Mesenteric fat pad (tissue), 1 donor: ENCODE measurements around the gene WBP1L. TPM values are rescaled to one million over a fixed set of nuclear protein-coding genes. Genes with fewer than 3 reads are reported as not detected.
"Not testable (repeated sequence)": the region's sequence is repeated elsewhere in the genome, so short reads cannot be mapped to it uniquely, and the experiment has no call there.

Experiments
- DNase-seq: peaks from one replicate; pipeline ENCODE4 v3.0.0-alpha.2; 2020; ENCODE audit warnings: low spot score
- total RNA-seq: library from RNA; stranded (reverse); fragmentation: NEBNext Ultra II Directional; extraction: Animal tissue kit (Norgen Biotek cat#: 25700); gene quantifications from one replicate; pipeline ENCODE4 v1.2.1, GENCODE V29; 2021
- donor health status: DM: yes; HTN: yes; CAD: no.

WBP1L gene
- total RNA-seq, 1 donor from 2014 or later, result 98.0 TPM

GRCh38 chr10:102804382-102805055, 60.8 kb downstream of the WBP1L start:
- no peak for DNase-seq

- no peak for DNase-seq
Observed at GRCh38 chr10:102808380-102808779, 64.6 kb downstream of the WBP1L start.

- no peak for DNase-seq
Observed at GRCh38 chr10:102811346-102811745, 67.6 kb downstream of the WBP1L start.

GRCh38 chr10:102812231-102812876, 68.6 kb downstream of the WBP1L start:
- no peak for DNase-seq

- no peak for DNase-seq
Observed at GRCh38 chr10:102813017-102813541, 69.3 kb downstream of the WBP1L start.

- no peak for DNase-seq
Observed at GRCh38 chr10:102813734-102814452, 70.1 kb downstream of the WBP1L start.

- DNase-seq, result no peak
Observed at GRCh38 chr10:102814453-102814871, 70.7 kb downstream of the WBP1L start.

- DNase-seq, result peak; percentile 92
Observed at GRCh38 chr10:102814873-102815661, 71.3 kb downstream of the WBP1L start.

- DNase-seq, result no peak
Observed at GRCh38 chr10:102815790-102816549, 72.2 kb downstream of the WBP1L start.

GRCh38 chr10:102817175-102817574, 73.4 kb downstream of the WBP1L start:
- DNase-seq, result no peak

GRCh38 chr10:102819054-102819453, 75.3 kb downstream of the WBP1L start:
- no peak for DNase-seq

- DNase-seq, result not testable (repeated sequence)
Observed at GRCh38 chr10:102820008-102820407, 76.3 kb downstream of the WBP1L start.

GRCh38 chr10:102822222-102822621, 78.5 kb downstream of the WBP1L start:
- no peak for DNase-seq

GRCh38 chr10:102824664-102825063, 80.9 kb downstream of the WBP1L start:
- DNase-seq, result no peak

- no peak for DNase-seq
Observed at GRCh38 chr10:102826148-102826796, 82.5 kb downstream of the WBP1L start.

GRCh38 chr10:102827597-102827975, 83.8 kb downstream of the WBP1L start:
- no peak for DNase-seq

GRCh38 chr10:102831322-102832071, 87.7 kb downstream of the WBP1L start:
- no peak for DNase-seq

GRCh38 chr10:102832248-102832647, 88.5 kb downstream of the WBP1L start:
- no peak for DNase-seq

- no peak for DNase-seq
Observed at GRCh38 chr10:102832987-102833386, 89.2 kb downstream of the WBP1L start.
